Activated T-cell treated with anti-CD3 and anti-CD28 coated beads, Interleukin-2, amount 50 U/mL, for 72 hours (primary cell): ENCODE results near the gene UNC13A. TPM values are rescaled to one million over a fixed set of nuclear protein-coding genes. Genes with fewer than 3 reads are reported as not detected.

ENCODE experiments used
- ATAC-seq, 2 donors: fragments of 150-1000 bp; cut with Tn5 transposase; replicated peaks in 1 of 2; 2 replicates each; pipeline ENCODE4 v1.10.0; 2021; ENCODE audit warnings: moderate library complexity in 2 of 2, mild to moderate bottlenecking in 1 of 2
- DNase-seq, 2 donors: peaks; one replicate each; pipeline ENCODE4 v3.0.0; 2021 to 2022; ENCODE audit warnings: mixed read lengths in 1 of 2
- H3K27ac Mint-ChIP-seq: one replicate; pipeline ENCODE4 v1.8.0; 2022; ENCODE audit warnings: mild to moderate bottlenecking, moderate library complexity, mixed read lengths
- H3K27me3 Mint-ChIP-seq: one replicate; pipeline ENCODE4 v1.8.0; 2022; ENCODE audit warnings: low read depth, mixed read lengths
- H3K36me3 Mint-ChIP-seq, 2 donors: one replicate each; pipeline ENCODE4 v1.8.0; 2022; ENCODE audit warnings: mixed read lengths in 2 of 2, mild to moderate bottlenecking in 1 of 2; ENCODE audit not compliant: insufficient read depth in 2 of 2
- H3K4me1 Mint-ChIP-seq: one replicate; pipeline ENCODE4 v1.8.0; 2022; ENCODE audit warnings: low read depth, mixed read lengths
- H3K4me3 Mint-ChIP-seq, 2 donors: one replicate each; pipeline ENCODE4 v1.8.0; 2022; ENCODE audit warnings: mild to moderate bottlenecking in 2 of 2, mixed read lengths in 2 of 2, moderate library complexity in 2 of 2
- H3K9me3 Mint-ChIP-seq, 2 donors: one replicate each; pipeline ENCODE4 v1.8.0; 2022; ENCODE audit warnings: mixed read lengths in 2 of 2
- total RNA-seq, 2 donors: library from RNA; stranded (reverse); gene quantifications; one replicate each; pipeline ENCODE4 v1.2.3, GENCODE V29; 2022

UNC13A gene
- total RNA-seq, 2 donors from 2014 or later: 0.31 to 0.32 TPM

DNA sequence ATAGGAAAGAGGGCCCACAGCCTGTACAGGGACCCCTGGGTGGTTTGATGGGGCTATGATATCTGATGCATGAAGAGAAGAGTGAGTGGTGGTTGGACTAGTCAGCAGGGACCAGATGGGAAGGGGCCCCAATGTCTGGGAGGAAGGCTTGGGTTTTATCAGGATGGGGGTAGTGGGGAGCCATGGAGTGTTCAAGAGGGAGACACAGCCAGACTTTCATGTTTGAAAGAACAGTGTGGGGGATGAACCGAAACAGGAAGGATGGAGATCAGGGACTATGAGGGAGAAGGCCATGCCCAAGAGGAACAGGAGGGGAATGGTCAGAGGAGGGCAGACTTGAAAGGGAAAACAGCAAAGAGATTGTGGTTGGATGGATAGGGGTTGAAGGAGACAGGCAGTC is 63.1 kb downstream of the UNC13A start:
- Mint-ChIP-seq H3K4me1 (peaks cover 5% of the 10 kb centered on the region), H3K27ac (no peak overlapping the region), H3K36me3 (peaks cover 0 to 1% of the 10 kb centered on the region in 2 donors), H3K4me3 (no peak overlapping the region), H3K27me3 (peaks cover 12% of the 10 kb centered on the region), H3K9me3 (peaks cover 0 to 2% of the 10 kb centered on the region in 2 donors)
- no peak for ATAC-seq
- no peak for DNase-seq

DNA sequence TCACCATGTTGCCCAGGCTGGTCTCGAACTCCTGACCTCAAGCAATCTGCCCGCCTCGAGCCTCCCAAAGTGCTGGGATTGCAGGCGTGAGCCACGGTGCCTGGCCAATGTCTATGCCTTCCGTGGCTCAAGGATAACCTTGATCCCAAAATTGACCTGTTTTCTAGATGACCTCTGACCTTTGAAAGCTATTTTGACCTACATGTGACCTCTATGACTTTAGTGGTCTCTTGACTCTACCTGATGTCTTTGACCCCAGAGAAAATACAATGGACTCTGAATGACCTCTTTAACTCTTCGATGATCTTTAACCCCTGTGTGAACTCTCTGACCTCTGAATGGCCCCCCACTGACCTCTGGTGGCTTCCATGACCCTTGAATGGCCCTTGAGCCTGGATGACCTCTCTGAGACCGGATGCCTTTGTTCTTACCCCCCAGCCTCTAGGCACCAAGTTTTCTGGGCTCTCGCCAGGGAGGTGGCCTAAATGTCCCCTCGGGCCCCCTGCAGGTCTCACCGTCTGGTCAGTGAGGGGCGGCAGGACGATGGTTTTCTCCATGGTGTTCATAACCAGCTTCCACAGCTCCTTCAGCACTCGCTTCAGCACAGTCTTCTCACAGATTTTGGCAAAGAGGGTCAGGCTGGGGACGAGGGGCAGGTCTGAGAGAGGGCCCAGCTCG is 63.7 kb downstream of the UNC13A start:
- H3K27me3 Mint-ChIP-seq: peaks cover 12% of the 10 kb centered on the region
- peaks cover 0 to 1% of the 10 kb centered on the region in 2 donors for H3K36me3 Mint-ChIP-seq
- peaks cover 5% of the 10 kb centered on the region for H3K4me1 Mint-ChIP-seq
- ATAC-seq: no peak
- no peak for DNase-seq
- H3K9me3 Mint-ChIP-seq: peaks cover 0 to 2% of the 10 kb centered on the region in 2 donors
- H3K4me3 Mint-ChIP-seq: no peak overlapping the region
- H3K27ac Mint-ChIP-seq: no peak overlapping the region

- Mint-ChIP-seq H3K27me3 (peaks cover 16% of the 10 kb centered on the region), H3K4me1 (peaks cover 5% of the 10 kb centered on the region), H3K4me3 (no peak overlapping the region), H3K27ac (no peak overlapping the region), H3K36me3 (peaks cover 0 to 1% of the 10 kb centered on the region in 2 donors), H3K9me3 (peaks cover 0 to 2% of the 10 kb centered on the region in 2 donors)
- ATAC-seq: no peak
- no peak for DNase-seq
Measured at GRCh38 chr19:17623224-17623935, 64.8 kb downstream of the UNC13A start.

DNA sequence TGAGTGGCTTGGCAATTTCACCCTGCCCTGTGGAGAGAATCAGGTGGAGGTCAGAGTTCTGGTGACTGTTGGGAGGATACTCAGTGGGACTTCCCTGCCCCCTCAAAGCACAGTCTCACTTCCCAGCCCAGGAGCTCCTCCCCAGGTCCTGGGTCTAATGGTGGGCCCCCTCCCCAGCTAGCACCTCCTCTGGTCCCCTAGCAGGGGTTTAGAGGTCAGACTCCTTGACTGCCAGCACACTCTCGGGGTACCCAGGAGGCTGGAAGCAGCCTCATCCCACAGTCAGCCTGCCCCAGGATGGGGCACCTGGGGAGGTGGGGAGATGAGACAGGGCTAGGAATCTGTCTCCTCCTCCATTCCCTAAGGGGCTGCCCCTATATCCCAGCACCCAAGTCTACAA is 67.5 kb downstream of the UNC13A start:
- no peak for DNase-seq
- Mint-ChIP-seq H3K4me3 (no peak overlapping the region), H3K9me3 (peaks cover 0 to 2% of the 10 kb centered on the region in 2 donors), H3K36me3 (peaks cover 0 to 1% of the 10 kb centered on the region in 2 donors), H3K27me3 (peaks cover 38% of the 10 kb centered on the region), H3K4me1 (peaks cover 16% of the 10 kb centered on the region), H3K27ac (no peak overlapping the region)
- ATAC-seq: no peak

GRCh38 chr19:17618936-17619335 is 69.2 kb downstream of the UNC13A start:
- Mint-ChIP-seq H3K9me3 (peaks cover 0 to 2% of the 10 kb centered on the region in 2 donors), H3K4me1 (peaks cover 16% of the 10 kb centered on the region), H3K27me3 (peaks cover 38% of the 10 kb centered on the region), H3K36me3 (peaks cover 0 to 1% of the 10 kb centered on the region in 2 donors), H3K4me3 (no peak overlapping the region), H3K27ac (no peak overlapping the region)
- ATAC-seq: no peak
- DNase-seq: no peak

DNA sequence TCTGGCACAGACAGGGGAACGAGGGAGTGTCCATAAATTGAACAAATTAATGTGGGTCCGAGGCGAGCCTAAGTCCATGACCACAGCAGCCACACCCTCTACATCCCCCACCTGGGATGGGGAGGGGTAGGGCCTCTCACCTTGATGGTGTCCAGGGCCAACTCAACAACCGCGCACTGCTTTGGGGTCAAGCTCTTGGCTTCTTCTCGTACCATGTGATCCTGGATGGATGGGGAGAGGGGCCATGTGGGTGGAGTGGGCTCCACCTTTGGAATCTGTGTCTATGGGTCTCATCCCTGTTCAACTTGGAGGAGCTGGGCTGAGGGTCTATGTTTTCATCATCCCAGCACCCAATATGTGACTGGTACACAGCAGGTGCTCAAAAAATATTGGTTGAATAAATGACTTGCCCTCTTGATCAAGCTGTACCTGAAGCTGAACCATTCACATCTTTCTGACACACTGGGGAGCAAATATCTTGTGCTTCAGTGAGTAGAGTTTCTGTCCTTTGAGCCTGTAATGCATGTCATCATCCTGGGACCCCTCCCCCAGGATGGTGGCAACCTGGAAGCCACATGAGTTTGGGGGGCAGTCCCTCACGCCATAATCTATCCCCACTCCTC is 69.8 kb downstream of the UNC13A start:
- peaks cover 0 to 1% of the 10 kb centered on the region in 2 donors for H3K36me3 Mint-ChIP-seq
- peaks cover 38% of the 10 kb centered on the region for H3K27me3 Mint-ChIP-seq
- peaks cover 0 to 2% of the 10 kb centered on the region in 2 donors for H3K9me3 Mint-ChIP-seq
- peak overlapping the region in 1 of 2 donors; percentile 8 for H3K4me3 Mint-ChIP-seq
- no peak for DNase-seq
- peaks cover 16% of the 10 kb centered on the region for H3K4me1 Mint-ChIP-seq
- no peak for ATAC-seq
- no peak overlapping the region for H3K27ac Mint-ChIP-seq

- ATAC-seq: no peak
- Mint-ChIP-seq H3K27ac (no peak overlapping the region), H3K4me1 (peaks cover 14% of the 10 kb centered on the region), H3K9me3 (peaks cover 0 to 2% of the 10 kb centered on the region in 2 donors), H3K36me3 (peaks cover 0 to 1% of the 10 kb centered on the region in 2 donors), H3K27me3 (peaks cover 38% of the 10 kb centered on the region), H3K4me3 (peak overlapping the region in 1 of 2 donors; percentile 8)
- no peak for DNase-seq
Measured at GRCh38 chr19:17617807-17618192, 70.4 kb downstream of the UNC13A start.

DNA sequence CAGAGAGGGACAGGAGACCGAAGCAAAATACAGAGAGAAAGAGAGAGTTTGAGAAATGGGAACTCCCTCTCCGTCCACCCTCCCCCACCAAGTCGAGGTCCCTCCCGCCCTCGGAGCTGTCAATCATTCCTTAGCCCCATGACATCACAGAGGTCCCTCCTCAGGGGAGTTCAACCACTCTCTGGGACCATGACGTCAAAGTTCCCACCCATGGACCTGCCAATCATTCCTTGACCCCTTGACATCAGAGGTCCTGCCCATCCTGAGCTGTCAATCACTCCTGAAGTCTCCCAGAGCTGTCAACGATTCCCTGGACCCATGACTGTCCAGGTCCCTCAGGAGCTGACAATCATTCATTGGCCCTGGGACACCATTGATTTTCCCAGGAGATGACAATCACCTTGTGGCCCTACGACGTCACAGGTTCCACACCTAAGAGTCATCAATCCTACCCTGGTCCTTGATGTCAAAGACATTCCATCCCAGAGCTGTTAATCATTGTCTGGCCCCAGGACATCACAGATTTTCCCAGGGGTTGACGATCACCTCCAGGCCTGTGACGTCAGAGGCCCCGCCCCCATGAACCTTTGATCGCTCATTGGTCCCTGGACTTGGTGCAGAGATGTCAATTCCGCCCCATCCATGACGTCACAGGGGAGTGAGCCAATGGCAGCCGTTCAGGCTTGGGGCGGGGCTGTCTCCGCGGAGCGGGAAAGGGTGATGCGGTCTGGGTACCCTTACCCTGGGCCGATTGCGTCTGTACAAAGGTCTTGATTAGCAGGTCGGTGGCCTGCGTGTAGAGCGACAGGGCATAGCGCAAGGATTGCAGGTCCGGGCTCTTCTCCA is 71.0 kb downstream of the UNC13A start:
- peak in 1 of 2 donors; percentile 8 for DNase-seq
- peaks cover 38% of the 10 kb centered on the region for H3K27me3 Mint-ChIP-seq
- H3K36me3 Mint-ChIP-seq: peaks cover 0 to 1% of the 10 kb centered on the region in 2 donors
- H3K9me3 Mint-ChIP-seq: peaks cover 0 to 2% of the 10 kb centered on the region in 2 donors
- H3K4me3 Mint-ChIP-seq: peak overlapping the region in 1 of 2 donors; percentile 65
- no peak for ATAC-seq
- H3K4me1 Mint-ChIP-seq: peaks cover 11% of the 10 kb centered on the region
- no peak overlapping the region for H3K27ac Mint-ChIP-seq

DNA sequence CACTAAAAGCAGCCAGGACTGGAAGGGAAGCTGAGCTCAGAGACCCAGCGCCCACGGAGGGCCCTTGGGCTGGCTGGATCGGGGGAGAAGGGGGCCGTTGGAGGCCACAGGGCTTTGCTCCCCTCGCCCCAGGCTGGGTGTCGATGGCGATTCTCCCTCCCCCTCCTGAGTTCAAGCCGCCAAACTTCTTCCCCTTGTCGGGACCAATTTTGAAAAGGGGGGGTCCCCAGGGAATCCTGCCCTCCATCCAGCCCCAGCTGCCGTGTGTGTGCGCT is 71.5 kb downstream of the UNC13A start:
- Mint-ChIP-seq H3K27ac (no peak overlapping the region), H3K4me3 (peak overlapping the region; percentile 16 to 65), H3K36me3 (no peaks in the 10 kb centered on the region), H3K9me3 (no peaks in the 10 kb centered on the region), H3K4me1 (peaks cover 11% of the 10 kb centered on the region), H3K27me3 (peaks cover 35% of the 10 kb centered on the region)
- ATAC-seq (no peak), DNase-seq (no peak)

- H3K4me3 Mint-ChIP-seq: peak overlapping the region; percentile 16 to 65
- DNase-seq (no peak), ATAC-seq (no peak)
- no peak overlapping the region for H3K27ac Mint-ChIP-seq
- no peaks in the 10 kb centered on the region for H3K9me3 Mint-ChIP-seq
- H3K27me3 Mint-ChIP-seq: peaks cover 30% of the 10 kb centered on the region
- H3K4me1 Mint-ChIP-seq: peaks cover 11% of the 10 kb centered on the region
- no peaks in the 10 kb centered on the region for H3K36me3 Mint-ChIP-seq
Measured at GRCh38 chr19:17615889-17616685, 72.1 kb downstream of the UNC13A start.

GRCh38 chr19:17614476-17614875 is 73.7 kb downstream of the UNC13A start:
- Mint-ChIP-seq H3K27me3 (peaks cover 27% of the 10 kb centered on the region), H3K9me3 (peaks cover 0 to under 1% of the 10 kb centered on the region in 2 donors), H3K27ac (no peak overlapping the region), H3K4me3 (no peak overlapping the region), H3K4me1 (peaks cover 11% of the 10 kb centered on the region), H3K36me3 (no peaks in the 10 kb centered on the region)
- DNase-seq (no peak), ATAC-seq (no peak)
